NCI-H1930 (cell line): Measurements from ENCODE around the gene CRYZ.
"Not testable (repeated sequence)": the region's sequence is repeated elsewhere in the genome, so short reads cannot be mapped to it uniquely, and the experiment has no call there.

Experiments
- DNase-seq, 2 experiments: peaks; one replicate each; lab custom pipeline; 2025; lab: John Stamatoyannopoulos, UW

Gene CRYZ

DNA sequence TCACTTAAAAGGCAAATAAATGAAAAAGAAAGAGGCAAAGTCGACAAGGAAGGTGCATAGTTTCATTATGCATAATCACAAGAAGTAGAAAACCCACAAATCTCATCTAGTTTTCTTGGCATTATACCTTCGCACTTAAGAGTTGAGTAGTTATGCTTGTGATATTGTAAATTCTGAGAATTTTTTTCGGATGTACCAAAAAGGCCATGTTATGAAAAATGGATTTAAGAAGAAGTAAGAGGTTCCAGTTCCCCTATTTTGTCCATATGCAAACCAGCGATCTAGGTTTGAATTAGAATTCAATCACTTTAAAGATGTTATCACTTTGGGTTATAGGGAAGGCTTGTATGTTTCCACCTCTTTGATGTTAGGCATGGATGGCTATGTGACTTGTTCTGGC, 51.4 kb downstream of the CRYZ start:
- no peak for DNase-seq

DNA sequence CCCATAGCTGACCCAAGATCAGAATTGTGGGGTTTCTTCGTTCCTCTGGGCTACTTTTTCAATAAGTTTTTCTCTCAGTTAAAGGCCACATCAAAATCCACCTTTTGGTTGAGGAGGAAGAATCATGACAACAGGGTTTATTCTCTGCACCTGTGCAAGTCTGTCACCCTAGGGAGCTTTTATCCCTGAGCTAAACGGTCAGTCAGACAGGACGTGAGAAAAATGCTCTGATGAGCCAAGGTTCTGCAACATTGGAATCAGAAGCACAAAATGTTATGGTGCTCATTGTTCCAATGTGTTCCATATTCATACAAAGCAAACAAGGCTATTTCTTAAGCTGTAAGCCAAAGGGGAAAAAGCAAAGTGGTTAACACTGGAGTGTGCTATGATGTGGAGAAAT, 51.8 kb downstream of the CRYZ start:
- no peak for DNase-seq

DNA sequence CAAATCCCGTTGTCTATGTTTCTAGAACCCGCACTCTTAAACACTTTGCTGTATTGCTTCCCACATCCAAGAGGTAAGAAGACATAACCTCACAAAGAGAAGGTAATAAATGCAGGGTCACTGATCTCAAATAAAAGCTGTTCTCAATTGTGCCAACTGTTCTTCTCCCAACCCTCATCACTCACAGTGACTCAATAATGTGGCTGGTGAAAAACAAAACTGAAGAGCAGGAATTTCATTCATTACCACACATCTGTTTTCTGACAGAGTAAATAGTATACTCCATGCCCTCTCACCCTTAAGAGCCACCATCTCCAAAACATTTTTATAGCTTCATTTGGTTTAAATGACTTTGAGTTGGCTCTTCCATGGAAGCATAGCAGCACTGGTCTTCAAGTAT, 53.0 kb downstream of the CRYZ start:
- no peak for DNase-seq

DNA sequence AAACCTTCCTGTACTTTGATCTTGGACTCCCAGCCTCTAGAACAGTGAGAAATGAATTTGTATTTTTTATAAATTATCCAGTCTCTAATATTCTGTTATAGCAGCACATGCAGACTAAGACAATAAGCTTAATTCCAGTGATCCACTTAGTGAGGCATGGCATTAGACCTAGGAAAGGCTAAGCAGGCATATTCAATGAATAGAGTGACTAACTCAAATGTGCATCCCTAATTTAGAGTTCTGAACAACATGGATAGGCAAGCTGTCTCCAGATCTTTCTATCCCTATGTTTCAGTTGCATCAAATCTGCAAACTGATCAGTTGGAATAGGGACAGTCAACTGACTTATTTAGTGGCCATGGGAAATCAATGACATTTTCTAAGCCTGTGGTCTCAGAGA, 54.9 kb downstream of the CRYZ start:
- no peak for DNase-seq

DNA sequence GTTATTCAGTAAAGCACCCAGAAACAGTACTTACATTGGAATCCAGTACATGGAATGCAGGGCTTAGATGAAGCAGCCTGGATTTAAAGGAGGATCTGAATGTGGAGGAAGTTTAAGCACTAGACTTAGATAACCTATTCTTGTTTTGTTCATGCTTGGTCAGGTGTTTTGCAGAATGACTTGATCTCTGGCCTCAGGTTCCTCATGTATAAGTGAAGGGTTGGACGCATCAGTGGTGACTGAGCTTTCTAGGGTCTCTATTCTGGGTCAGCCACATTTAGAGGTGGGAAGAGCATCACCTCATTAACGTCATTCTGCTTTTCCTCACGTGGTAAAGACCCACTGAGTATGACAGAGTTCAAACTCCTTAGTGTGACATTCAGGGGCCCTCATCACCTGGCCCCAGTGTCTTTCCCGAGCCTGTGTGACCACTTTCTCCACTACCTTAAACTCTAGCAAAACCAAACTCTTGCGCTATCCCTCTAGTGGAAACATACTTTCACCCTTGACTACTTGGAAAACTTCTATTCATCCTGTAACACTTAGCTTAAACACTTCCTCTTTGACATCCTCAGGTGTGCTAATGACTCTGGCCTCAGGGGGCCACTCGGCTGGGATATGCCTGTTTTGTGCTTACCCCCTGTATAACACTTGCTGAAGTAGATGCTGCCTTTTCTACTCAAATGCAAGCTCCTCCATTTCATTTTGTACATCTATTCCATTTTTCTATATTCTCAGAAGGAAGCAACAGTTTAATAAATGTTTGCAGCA, 58.4 kb downstream of the CRYZ start:
- DNase-seq: no peak

DNA sequence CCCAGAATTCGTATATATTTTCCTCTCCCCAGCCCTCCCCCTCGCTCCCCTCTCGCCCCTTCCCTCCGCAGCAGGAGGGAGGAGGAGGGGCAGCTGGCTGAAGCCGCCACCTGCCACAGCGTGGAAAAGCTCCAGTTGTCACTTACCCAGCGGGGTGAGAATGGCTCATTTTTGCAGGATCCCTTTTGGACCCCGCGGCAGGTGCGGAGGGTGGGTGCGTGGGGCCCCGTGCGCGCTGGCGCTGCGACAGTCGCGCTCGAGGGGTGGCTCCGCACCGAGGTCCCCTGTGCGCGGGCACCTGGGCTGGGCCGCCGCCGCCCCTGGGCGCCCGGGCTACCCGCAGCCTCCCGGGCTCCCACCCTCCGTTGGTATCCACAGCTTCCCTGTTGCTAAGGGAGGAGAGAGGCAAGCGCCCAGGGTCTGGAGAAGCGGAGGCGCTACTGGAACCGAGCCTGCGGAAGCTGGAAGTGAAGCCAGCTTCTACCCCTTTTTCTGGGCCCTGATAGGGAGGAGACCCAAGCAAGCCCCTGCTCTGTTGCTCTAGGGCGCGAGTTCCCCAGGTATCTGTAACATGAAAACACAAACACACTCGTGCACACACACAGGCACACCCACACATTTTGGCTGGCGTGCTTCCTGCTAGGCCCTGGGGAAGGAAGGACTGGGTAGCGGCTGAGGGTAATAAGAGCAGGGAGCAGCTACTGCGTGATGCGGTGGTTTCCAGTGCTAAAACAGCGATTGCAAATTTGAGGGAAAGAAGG, 59.3 kb downstream of the CRYZ start, which contains the start of gene ERICH3:
Gene ERICH3, minus strand, starts transcription at position 442 of the 761 bp plus-strand sequence. Its CDS starts 273 bp downstream, at position 169.
- no peak for DNase-seq

GRCh38 chr1:74670866-74671265, 62.0 kb downstream of the CRYZ start:
- not testable (repeated sequence) for DNase-seq
